C4-2B (cell line): ENCODE results near the gene TFDP3.

Experiments used
- H3K27ac ChIP-seq: fragments of 450-650 bp; 2 replicates; pipeline ENCODE4 v1.5.1; 2017
- CTCF ChIP-seq: fragments of 450-650 bp; conservative IDR thresholded peaks from 2 replicates; pipeline ENCODE4 v1.5.1; 2017; ENCODE audit warnings: mild to moderate bottlenecking
- ZFX ChIP-seq: fragments of 450-650 bp; IDR thresholded peaks from 2 replicates; pipeline ENCODE4 v1.6.1; 2017

TFDP3 gene

DNA sequence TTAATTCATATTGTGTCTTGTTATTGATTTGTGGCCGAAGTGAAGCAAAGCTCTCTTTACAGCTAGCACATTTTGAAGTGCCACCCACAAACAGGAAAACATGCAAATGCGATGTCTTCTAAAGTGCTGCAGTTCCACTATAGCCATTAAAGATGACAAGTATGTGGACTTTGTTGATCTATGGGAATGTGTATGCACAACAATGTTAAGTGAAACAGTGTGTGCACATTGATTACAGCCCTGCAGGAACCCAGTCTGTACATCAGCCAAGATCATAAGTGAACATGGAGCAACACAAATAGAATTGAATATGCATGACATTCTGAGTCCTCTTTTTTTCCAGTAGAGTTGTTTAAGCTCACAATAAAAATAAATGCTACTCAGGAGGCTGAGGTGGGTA lies 43.0 kb downstream of the TFDP3 start:
- H3K27ac ChIP-seq: no peak overlapping the region
- TF ChIP-seq ZFX: no peak
- no peak for TF ChIP-seq CTCF

- no peak overlapping the region for H3K27ac ChIP-seq
- TF ChIP-seq CTCF (peak; percentile 64), ZFX (no peak)
Observed at GRCh38 chrX:133171962-133172708, 46.0 kb downstream of the TFDP3 start.
